ENCODE measurements around the gene ARHGAP42.
"Not testable (repeated sequence)": the region's sequence is repeated elsewhere in the genome, so short reads cannot be mapped to it uniquely, and the experiment has no call there.

Gene ARHGAP42

GRCh38 chr11:100883830-100884229, 196.7 kb downstream of the ARHGAP42 start:
- no peak for DNase-seq

- no peak for DNase-seq
These were observed 200.6 kb downstream of the ARHGAP42 start for GRCh38 chr11:100887659-100888058.

GRCh38 chr11:100888836-100889235, 201.7 kb downstream of the ARHGAP42 start:
- DNase-seq, result no peak

- DNase-seq, result no peak
These were observed 202.7 kb downstream of the ARHGAP42 start for GRCh38 chr11:100889758-100890157.

- DNase-seq, result no peak
These were observed 203.7 kb downstream of the ARHGAP42 start for GRCh38 chr11:100890789-100891188.

GRCh38 chr11:100892886-100893285, 205.8 kb downstream of the ARHGAP42 start:
- no peak for DNase-seq

GRCh38 chr11:100895449-100895848, 208.4 kb downstream of the ARHGAP42 start:
- DNase-seq, result no peak

GRCh38 chr11:100895976-100896375, 208.9 kb downstream of the ARHGAP42 start:
- DNase-seq, result not testable (repeated sequence)

- not testable (repeated sequence) for DNase-seq
These were observed 214.4 kb downstream of the ARHGAP42 start for GRCh38 chr11:100901471-100901870.

GRCh38 chr11:100902454-100903141, 215.5 kb downstream of the ARHGAP42 start:
- DNase-seq, result no peak

- no peak for DNase-seq
These were observed 216.2 kb downstream of the ARHGAP42 start for GRCh38 chr11:100903284-100903683.

- no peak for DNase-seq
These were observed 218.6 kb downstream of the ARHGAP42 start for GRCh38 chr11:100905684-100906083.

GRCh38 chr11:100908746-100909145, 221.7 kb downstream of the ARHGAP42 start:
- no peak for DNase-seq

- DNase-seq, result no peak
These were observed 223.7 kb downstream of the ARHGAP42 start for GRCh38 chr11:100910808-100911207.

- no peak for DNase-seq
These were observed 227.5 kb downstream of the ARHGAP42 start for GRCh38 chr11:100914415-100915110.

- no peak for DNase-seq
These were observed 231.7 kb downstream of the ARHGAP42 start for GRCh38 chr11:100918551-100919500.

- no peak for DNase-seq
These were observed 233.5 kb downstream of the ARHGAP42 start for GRCh38 chr11:100920593-100920992.

- DNase-seq, result no peak
These were observed 235.0 kb downstream of the ARHGAP42 start for GRCh38 chr11:100922121-100922520.

- no peak for DNase-seq
These were observed 236.5 kb downstream of the ARHGAP42 start for GRCh38 chr11:100923555-100923954.

GRCh38 chr11:100925935-100926334, 238.8 kb downstream of the ARHGAP42 start:
- no peak for DNase-seq

GRCh38 chr11:100927579-100927978, 240.5 kb downstream of the ARHGAP42 start:
- DNase-seq, result no peak

- DNase-seq, result no peak
These were observed 241.3 kb downstream of the ARHGAP42 start for GRCh38 chr11:100928426-100928825.

GRCh38 chr11:100929377-100929776, 242.3 kb downstream of the ARHGAP42 start:
- no peak for DNase-seq
